Mesenteric fat pad (tissue), 1 donor: ENCODE data around the gene MGST2. TPM values are rescaled to one million over a fixed set of nuclear protein-coding genes. Genes with fewer than 3 reads are reported as not detected.
"Not testable (repeated sequence)": the region's sequence is repeated elsewhere in the genome, so short reads cannot be mapped to it uniquely, and the experiment has no call there.

Experiments
- DNase-seq: peaks from one replicate; pipeline ENCODE4 v3.0.0-alpha.2; 2020; ENCODE audit warnings: low spot score
- long read RNA-seq: library from polyadenylated mRNA; unstranded; transcript quantifications from one replicate; pipeline ENCODE4 v2.0.0, GENCODE V29; 2020
- total RNA-seq: library from RNA; stranded (reverse); fragmentation: NEBNext Ultra II Directional; extraction: Animal tissue kit (Norgen Biotek cat#: 25700); gene quantifications from one replicate; pipeline ENCODE4 v1.2.1, GENCODE V29; 2021
- donor health status: DM: yes; HTN: yes; CAD: no.

Gene MGST2
- total RNA-seq = 53.7 TPM
- long read RNA-seq, transcript MGST2-201 (5 exons, 801 nt) = major isoform, 5 of 13 reads
- long read RNA-seq, partial matches to known transcripts = 1 of 13 reads
- long read RNA-seq, other reads (novel, unspliced or antisense) = 4 of 13 reads

- peak; percentile 91 for DNase-seq
These were observed at the start of gene MGST2 for GRCh38 chr4:139665690-139666529. MGST2 (plus strand) TSS chr4:139665819; CDS start chr4:139666020, 201 bp downstream.

GRCh38 chr4:139617702-139618490, 47.7 kb upstream of the MGST2 start:
- DNase-seq = no peak

GRCh38 chr4:139619644-139620043, 46.0 kb upstream of the MGST2 start:
- DNase-seq = no peak

GRCh38 chr4:139622901-139623381, 42.7 kb upstream of the MGST2 start:
- no peak for DNase-seq

GRCh38 chr4:139624441-139625092, 41.1 kb upstream of the MGST2 start:
- DNase-seq = no peak

- DNase-seq = no peak
These were observed 40.5 kb upstream of the MGST2 start for GRCh38 chr4:139625093-139625455.

- DNase-seq = no peak
These were observed 40.1 kb upstream of the MGST2 start for GRCh38 chr4:139625482-139625881.

- DNase-seq = no peak
These were observed 37.2 kb upstream of the MGST2 start for GRCh38 chr4:139628184-139629012.

GRCh38 chr4:139629436-139630125, 36.0 kb upstream of the MGST2 start:
- no peak for DNase-seq

GRCh38 chr4:139630126-139630495, 35.5 kb upstream of the MGST2 start:
- DNase-seq = no peak

GRCh38 chr4:139630991-139631390, 34.6 kb upstream of the MGST2 start:
- no peak for DNase-seq

- DNase-seq = no peak
These were observed 33.8 kb upstream of the MGST2 start for GRCh38 chr4:139631791-139632190.

- DNase-seq = not testable (repeated sequence)
These were observed 32.9 kb upstream of the MGST2 start for GRCh38 chr4:139632739-139633138.

GRCh38 chr4:139633195-139633594, 32.4 kb upstream of the MGST2 start:
- no peak for DNase-seq

GRCh38 chr4:139633661-139634060, 32.0 kb upstream of the MGST2 start:
- DNase-seq = no peak

GRCh38 chr4:139635966-139636365, 29.7 kb upstream of the MGST2 start:
- no peak for DNase-seq

- DNase-seq = not testable (repeated sequence)
These were observed 27.3 kb upstream of the MGST2 start for GRCh38 chr4:139638306-139638705.

- no peak for DNase-seq
These were observed 26.0 kb upstream of the MGST2 start for GRCh38 chr4:139639654-139640053.

GRCh38 chr4:139641218-139641617, 24.4 kb upstream of the MGST2 start:
- no peak for DNase-seq

GRCh38 chr4:139642364-139642763, 23.3 kb upstream of the MGST2 start:
- DNase-seq = no peak
